H9 (cell line): Measurements from ENCODE around the gene PIGL. TPM values are rescaled to one million over a fixed set of nuclear protein-coding genes. Genes with fewer than 3 reads are reported as not detected.

Experiments
- DNase-seq: peaks from one replicate; pipeline ENCODE4 v3.0.0-alpha.2; 2017
- H2AFZ ChIP-seq: one replicate; pipeline ENCODE4 v1.6.1; 2013; ENCODE audit warnings: mild to moderate bottlenecking, low read length, control low read depth, moderate library complexity
- H2AK5ac ChIP-seq: 2 replicates; pipeline ENCODE4 v1.6.1; 2013; ENCODE audit warnings: low read length, control low read depth, mixed read lengths; ENCODE audit not compliant: insufficient read length
- H2BK120ac ChIP-seq: one replicate; pipeline ENCODE4 v1.6.1; 2013; ENCODE audit warnings: low read depth, mild to moderate bottlenecking, low read length, control low read depth, inconsistent platforms; ENCODE audit not compliant: poor library complexity, severe bottlenecking
- H2BK12ac ChIP-seq: 2 replicates; pipeline ENCODE4 v1.6.1; 2013; ENCODE audit warnings: low read length, control low read depth, mixed read lengths, low read depth; ENCODE audit not compliant: insufficient read length
- H2BK15ac ChIP-seq: 2 replicates; pipeline ENCODE4 v1.6.1; 2013; ENCODE audit warnings: low read depth, low read length, control low read depth
- H2BK20ac ChIP-seq: one replicate; pipeline ENCODE4 v1.6.1; 2013; ENCODE audit warnings: low read depth, mild to moderate bottlenecking, low read length, control low read depth, inconsistent platforms; ENCODE audit not compliant: poor library complexity, severe bottlenecking
- H2BK5ac ChIP-seq: 2 replicates; pipeline ENCODE4 v1.6.1; 2013; ENCODE audit warnings: low read length, control low read depth, mixed read lengths; ENCODE audit not compliant: insufficient read length
- H3K14ac ChIP-seq: 2 replicates; pipeline ENCODE4 v1.6.1; 2013; ENCODE audit warnings: low read length, control low read depth; ENCODE audit not compliant: insufficient read depth
- H3K18ac ChIP-seq: 2 replicates; pipeline ENCODE4 v1.6.1; 2013; ENCODE audit warnings: low read depth, mild to moderate bottlenecking, mixed read lengths, low read length, control low read depth; ENCODE audit not compliant: insufficient read length
- H3K23ac ChIP-seq: 2 replicates; pipeline ENCODE4 v1.6.1; 2013; ENCODE audit warnings: low read length, control low read depth, mixed read lengths, low read depth; ENCODE audit not compliant: insufficient read length
- H3K23me2 ChIP-seq: 2 replicates; pipeline ENCODE4 v1.6.1; 2013; ENCODE audit warnings: low read depth, mild to moderate bottlenecking, mixed read lengths, low read length, control low read depth; ENCODE audit not compliant: insufficient read length, poor library complexity, severe bottlenecking
- H3K27ac ChIP-seq: 2 replicates; pipeline ENCODE4 v1.5.1; 2013; ENCODE audit warnings: low read length, control low read depth, mixed read lengths, low read depth; ENCODE audit not compliant: insufficient read length
- H3K27me3 ChIP-seq: 2 replicates; pipeline ENCODE4 v1.6.1; 2013; ENCODE audit warnings: low read length, control low read depth, inconsistent platforms; ENCODE audit not compliant: insufficient read depth
- H3K4ac ChIP-seq: 2 replicates; pipeline ENCODE4 v1.6.1; 2013; ENCODE audit warnings: low read depth, mild to moderate bottlenecking, control low read depth, inconsistent platforms, low read length, moderate library complexity
- H3K4me1 ChIP-seq: 2 replicates; pipeline ENCODE4 v1.6.1; 2013; ENCODE audit warnings: low read length, control low read depth, inconsistent platforms; ENCODE audit not compliant: insufficient read depth
- H3K4me2 ChIP-seq: 2 replicates; pipeline ENCODE4 v1.6.1; 2013; ENCODE audit warnings: low read length, control low read depth, mixed read lengths; ENCODE audit not compliant: insufficient read length, insufficient read depth
- H3K56ac ChIP-seq: 2 replicates; pipeline ENCODE4 v1.6.1; 2013; ENCODE audit warnings: low read depth, mild to moderate bottlenecking, mixed read lengths, low read length, control low read depth; ENCODE audit not compliant: insufficient read length
- H3K79me1 ChIP-seq: 2 replicates; pipeline ENCODE4 v1.6.1; 2013; ENCODE audit warnings: low read depth, mild to moderate bottlenecking, moderate library complexity, low read length, control low read depth, inconsistent platforms; ENCODE audit not compliant: insufficient read depth, poor library complexity, severe bottlenecking
- H3K79me2 ChIP-seq: 2 replicates; pipeline ENCODE4 v1.6.1; 2013; ENCODE audit warnings: low read length, control low read depth, inconsistent platforms; ENCODE audit not compliant: insufficient read depth
- H3K9ac ChIP-seq: 2 replicates; pipeline ENCODE4 v1.6.1; 2013; ENCODE audit warnings: low read length, control low read depth, mixed read lengths; ENCODE audit not compliant: insufficient read length; ENCODE audit errors: extremely low read depth
- H3K9me3 ChIP-seq: one replicate; pipeline ENCODE4 v1.6.1; 2013; ENCODE audit warnings: low read depth, low read length, inconsistent platforms; ENCODE audit not compliant: control insufficient read depth
- H3T11ph ChIP-seq: one replicate; pipeline ENCODE4 v1.6.1; 2013; ENCODE audit warnings: mild to moderate bottlenecking, low read length, control low read depth, inconsistent platforms
- H4K20me1 ChIP-seq: one replicate; pipeline ENCODE4 v1.6.1; 2013; ENCODE audit not compliant: control insufficient read depth, insufficient read length, insufficient read depth
- H4K5ac ChIP-seq: 2 replicates; pipeline ENCODE4 v1.6.1; 2013; ENCODE audit warnings: low read depth, mild to moderate bottlenecking, mixed read lengths, low read length, control low read depth; ENCODE audit not compliant: insufficient read length
- H4K8ac ChIP-seq: replicated peaks from 2 replicates; pipeline ENCODE4 v1.6.1; 2013; ENCODE audit warnings: low read length, control low read depth, mixed read lengths, low read depth; ENCODE audit not compliant: insufficient read length
- H4K91ac ChIP-seq: 2 replicates; pipeline ENCODE4 v1.6.1; 2013; ENCODE audit warnings: low read depth, mild to moderate bottlenecking, moderate library complexity, mixed read lengths, low read length, control low read depth; ENCODE audit not compliant: insufficient read length
- H3K27ac Mint-ChIP-seq, 3 experiments: 2 replicates in 2 of 3; 3 replicates in 1 of 3; pipeline ENCODE4 v1.8.0; 2020 to 2021; ENCODE audit warnings: mixed read lengths in 3 of 3, mild to moderate bottlenecking in 1 of 3, moderate library complexity in 1 of 3
- H3K27me3 Mint-ChIP-seq: 2 replicates; pipeline ENCODE4 v1.8.0; 2021; ENCODE audit warnings: low read depth, mild to moderate bottlenecking, moderate library complexity, mixed read lengths
- H3K36me3 Mint-ChIP-seq, 3 experiments: 2 replicates in 2 of 3; 3 replicates in 1 of 3; pipeline ENCODE4 v1.8.0; 2020 to 2021; ENCODE audit warnings: low read depth in 3 of 3, mixed read lengths in 3 of 3; ENCODE audit not compliant: insufficient read depth in 1 of 3
- H3K4me1 Mint-ChIP-seq, 2 experiments: 2 replicates each; pipeline ENCODE4 v1.8.0; 2020; ENCODE audit warnings: mixed read lengths in 2 of 2
- H3K4me3 Mint-ChIP-seq, 2 experiments: 2 replicates in 1 of 2; 3 replicates in 1 of 2; pipeline ENCODE4 v1.8.0; 2020 to 2021; ENCODE audit warnings: mild to moderate bottlenecking in 2 of 2, mixed read lengths in 2 of 2, moderate library complexity in 1 of 2
- H3K9me3 Mint-ChIP-seq, 2 experiments: 2 replicates in 1 of 2; 3 replicates in 1 of 2; pipeline ENCODE4 v1.8.0; 2020; ENCODE audit warnings: mild to moderate bottlenecking in 2 of 2, mixed read lengths in 2 of 2, moderate library complexity in 1 of 2
- WGBS: extraction: QIAGEN DNeasy Blood & Tissue Kit; methylation state at CpG from one replicate; pipeline ENCODE4 v1.1.7; 2013; ENCODE audit warnings: missing lambda C conversion rate, low lambda C conversion rate, mixed read lengths; ENCODE audit not compliant: insufficient read length; ENCODE audit errors: extremely low coverage; 5-methylcytosine and 5-hydroxymethylcytosine counted together
- total RNA-seq: library from RNA; stranded (reverse); gene quantifications from 2 replicates; pipeline ENCODE4 v1.2.1, GENCODE V29; 2021
- TF ChIP-seq, protein P1 (sequence below): fragments of 200-600 bp; sonication (generic); conservative IDR thresholded peaks from 3 replicates; pipeline ENCODE4 v1.8.0; 2021; ENCODE audit warnings: antibody characterized with exemption, mild to moderate bottlenecking

PIGL gene
- total RNA-seq, 1 experiment from 2014 or later = 21.6 TPM

DNA sequence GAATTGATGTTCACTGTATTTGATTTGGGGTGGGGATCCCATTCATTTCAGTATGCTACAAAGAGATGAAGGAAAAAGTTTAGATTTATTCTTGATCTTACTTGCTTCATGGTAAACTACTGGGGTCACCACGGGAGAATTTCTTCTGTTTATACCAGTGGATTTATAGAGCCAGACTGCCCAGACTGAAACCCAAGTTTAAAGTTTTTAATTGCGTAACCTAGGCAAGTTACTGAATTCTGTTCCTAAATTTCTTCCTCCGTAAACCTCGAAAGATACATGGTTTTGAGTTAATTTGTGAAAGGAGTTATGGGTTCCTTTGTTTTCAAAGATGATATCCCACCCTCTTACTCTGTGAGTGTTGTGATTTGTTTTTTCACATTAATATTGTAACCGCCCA, 26.4 kb downstream of the PIGL start:
- Histone ChIP-seq H2BK120ac (no peak overlapping the region), H3K9me3 (no peaks in the 10 kb centered on the region), H3K27me3 (no peaks in the 10 kb centered on the region), H2AK5ac (no peak overlapping the region), H3T11ph (no peak overlapping the region), H3K27ac (no peak overlapping the region), H2BK15ac (no peak overlapping the region), H4K20me1 (no peaks in the 10 kb centered on the region), H4K8ac (no peak overlapping the region), H4K5ac (no peak overlapping the region), H3K9ac (no peak overlapping the region), H2AFZ (no peak overlapping the region), H3K23me2 (no peaks in the 10 kb centered on the region), H3K79me1 (peaks cover 3% of the 10 kb centered on the region), H3K18ac (no peak overlapping the region), H3K79me2 (no peaks in the 10 kb centered on the region), H3K4me1 (no peaks in the 10 kb centered on the region; the same call in 1 of the 2 replicates), H2BK12ac (no peak overlapping the region), H3K4me2 (no peak overlapping the region), H3K4ac (no peak overlapping the region), H4K91ac (no peak overlapping the region), H3K23ac (no peak overlapping the region), H2BK5ac (no peak overlapping the region), H2BK20ac (no peak overlapping the region), H3K56ac (no peak overlapping the region), H3K14ac (no peak overlapping the region)
- H3K27me3 Mint-ChIP-seq = no peaks in the 10 kb centered on the region
- H3K4me3 Mint-ChIP-seq = 0 out of 5 replicates have a peak overlapping the region, but pooled peaks of 1 of the 2 experiments have one; percentile 36
- H3K4me1 Mint-ChIP-seq = peaks cover 12 to 13% of the 10 kb centered on the region in 2 experiments
- no CpG with 5 or more reads among the region's 5 CpGs for WGBS
- no peaks in the 10 kb centered on the region for H3K9me3 Mint-ChIP-seq
- H3K36me3 Mint-ChIP-seq = peaks cover 3 to 9% (median 8%) of the 10 kb centered on the region in 3 experiments; a peak in 6 of 7 replicates
- peak overlapping the region; percentile 34 to 94 (median 92); a peak in 6 of 7 replicates for H3K27ac Mint-ChIP-seq
- no peak for DNase-seq
- TF ChIP-seq, protein P1, sequence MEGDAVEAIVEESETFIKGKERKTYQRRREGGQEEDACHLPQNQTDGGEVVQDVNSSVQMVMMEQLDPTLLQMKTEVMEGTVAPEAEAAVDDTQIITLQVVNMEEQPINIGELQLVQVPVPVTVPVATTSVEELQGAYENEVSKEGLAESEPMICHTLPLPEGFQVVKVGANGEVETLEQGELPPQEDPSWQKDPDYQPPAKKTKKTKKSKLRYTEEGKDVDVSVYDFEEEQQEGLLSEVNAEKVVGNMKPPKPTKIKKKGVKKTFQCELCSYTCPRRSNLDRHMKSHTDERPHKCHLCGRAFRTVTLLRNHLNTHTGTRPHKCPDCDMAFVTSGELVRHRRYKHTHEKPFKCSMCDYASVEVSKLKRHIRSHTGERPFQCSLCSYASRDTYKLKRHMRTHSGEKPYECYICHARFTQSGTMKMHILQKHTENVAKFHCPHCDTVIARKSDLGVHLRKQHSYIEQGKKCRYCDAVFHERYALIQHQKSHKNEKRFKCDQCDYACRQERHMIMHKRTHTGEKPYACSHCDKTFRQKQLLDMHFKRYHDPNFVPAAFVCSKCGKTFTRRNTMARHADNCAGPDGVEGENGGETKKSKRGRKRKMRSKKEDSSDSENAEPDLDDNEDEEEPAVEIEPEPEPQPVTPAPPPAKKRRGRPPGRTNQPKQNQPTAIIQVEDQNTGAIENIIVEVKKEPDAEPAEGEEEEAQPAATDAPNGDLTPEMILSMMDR = no peak
